Lung (tissue), 12 donors: ENCODE data around the gene COMMD9. TPM values are rescaled to one million over a fixed set of nuclear protein-coding genes. Genes with fewer than 3 reads are reported as not detected.

Experiments
- ATAC-seq: fragments of 200-7000 bp; cut with Tn5 transposase; one replicate; pipeline ENCODE4 v1.9.1; 2020; ENCODE audit warnings: moderate number of reproducible peaks; ENCODE audit not compliant: insufficient read depth, low FRiP score
- DNase-seq, 3 donors: peaks; one replicate each; pipeline ENCODE4 v3.0.0-alpha.2; 2013 to 2017
- H3K27ac ChIP-seq, 2 donors: one replicate each; pipeline ENCODE4 v1.5.1; 2013; ENCODE audit warnings: mild to moderate bottlenecking in 2 of 2, moderate library complexity in 2 of 2, control low read depth in 1 of 2, inconsistent platforms in 1 of 2, low read depth in 1 of 2, low read length in 1 of 2
- H3K27me3 ChIP-seq, 3 donors: one replicate each; pipeline ENCODE4 v1.5.1; 2013; ENCODE audit warnings: low read length in 2 of 3; ENCODE audit not compliant: control insufficient read depth in 3 of 3, insufficient read depth in 3 of 3
- H3K36me3 ChIP-seq, 4 donors: one replicate each; pipeline ENCODE4 v1.5.1; 2013; ENCODE audit warnings: low read length in 4 of 4, mild to moderate bottlenecking in 1 of 4, moderate library complexity in 1 of 4; ENCODE audit not compliant: control insufficient read depth in 4 of 4, insufficient read depth in 4 of 4
- H3K4me1 ChIP-seq, 5 donors: one replicate each; pipeline ENCODE4 v1.5.1; 2013; ENCODE audit warnings: low read length in 5 of 5, mild to moderate bottlenecking in 2 of 5, moderate library complexity in 1 of 5; ENCODE audit not compliant: control insufficient read depth in 5 of 5, insufficient read depth in 5 of 5
- H3K4me3 ChIP-seq: one replicate; pipeline ENCODE4 v1.5.1; 2013; ENCODE audit warnings: mild to moderate bottlenecking, control low read depth, moderate library complexity
- H3K9ac ChIP-seq, 2 donors: one replicate each; pipeline ENCODE4 v1.5.1; 2013; ENCODE audit warnings: low read length in 2 of 2, control low read depth in 1 of 2; ENCODE audit not compliant: insufficient read depth in 1 of 2
- H3K9me3 ChIP-seq, 4 donors: one replicate each; pipeline ENCODE4 v1.5.1; 2013; ENCODE audit warnings: low read length in 3 of 4, mild to moderate bottlenecking in 1 of 4, moderate library complexity in 1 of 4; ENCODE audit not compliant: control insufficient read depth in 4 of 4, insufficient read depth in 3 of 4
- CTCF ChIP-seq: IDR thresholded peaks from 2 replicates; pipeline ENCODE4 v1.5.1; 2012; ENCODE audit warnings: mild to moderate bottlenecking; ENCODE audit errors: control extremely low read depth, extremely low read depth
- WGBS, 2 donors: extraction: QIAGEN DNeasy Blood & Tissue Kit; methylation state at CpG; one replicate each; pipeline ENCODE4 v1.1.7; 2013; 5-methylcytosine and 5-hydroxymethylcytosine counted together
- polyA plus RNA-seq, 2 donors: library from polyadenylated mRNA; stranded (reverse); fragments of 200-250 nt; gene quantifications; one replicate each; pipeline ENCODE4 v1.2.1, GENCODE V29; 2013
- total RNA-seq, 2 donors: library from RNA; depleted of rRNA in 1 of 2; stranded (reverse); fragments of >200 nt in 1 of 2; gene quantifications; one replicate each; pipeline ENCODE4 v1.2.1, GENCODE V29; 2014 to 2021
- donor health status: control.
- donor health status: control.
- donor health status: Bipolar disorder and iron deficiency.
- donor health status: healthy.
- donor health status: DM: yes; HTN: yes; CAD: no.

The COMMD9 gene
- total and polyA plus RNA-seq, 4 donors: 41.8 to 66.8 (median 44.6) TPM

- DNase-seq (no peak), ATAC-seq (no peak)
- Histone ChIP-seq H3K9ac (no peak overlapping the region), H3K4me1 (no peaks in the 10 kb centered on the region), H3K27me3 (no peaks in the 10 kb centered on the region), H3K9me3 (peaks cover 0 to 3% (median 1%) of the 10 kb centered on the region in 4 donors), H3K27ac (no peak overlapping the region), H3K4me3 (no peak overlapping the region), H3K36me3 (peaks cover 11 to 21% (median 13%) of the 10 kb centered on the region in 4 donors)
- 64 to 66% methylated on average over 8 of the region's 8 CpGs for WGBS, 2 donors
- TF ChIP-seq CTCF: no peak
Observed at GRCh38 chr11:36268337-36268985, 20.8 kb downstream of the COMMD9 start.

- Histone ChIP-seq H3K4me1 (no peaks in the 10 kb centered on the region), H3K9me3 (no peaks in the 10 kb centered on the region), H3K27me3 (no peaks in the 10 kb centered on the region), H3K9ac (no peak overlapping the region), H3K36me3 (peaks cover 0 to 8% (median 5%) of the 10 kb centered on the region in 4 donors), H3K4me3 (no peak overlapping the region), H3K27ac (no peak overlapping the region)
- TF ChIP-seq CTCF: no peak
- no peak for ATAC-seq
- no peak for DNase-seq
- 62 to 72% methylated on average over 5 of the region's 5 CpGs for WGBS, 2 donors
Observed at GRCh38 chr11:36266767-36267166, 22.5 kb downstream of the COMMD9 start.

- no peaks in the 10 kb centered on the region for H3K9me3 ChIP-seq
- H3K36me3 ChIP-seq: peaks cover 0 to 5% (median 2%) of the 10 kb centered on the region in 4 donors
- no peaks in the 10 kb centered on the region for H3K27me3 ChIP-seq
- H3K4me3 ChIP-seq: no peak overlapping the region
- ATAC-seq (peak; percentile 67), DNase-seq (peak; percentile 61 to 69 (median 65))
- TF ChIP-seq CTCF: peak; percentile 74
- no peak overlapping the region for H3K9ac ChIP-seq
- no peaks in the 10 kb centered on the region for H3K4me1 ChIP-seq
- 35 to 36% methylated on average over 13 of the region's 13 CpGs for WGBS, 2 donors
- H3K27ac ChIP-seq: no peak overlapping the region
Observed at GRCh38 chr11:36265793-36266628, 23.2 kb downstream of the COMMD9 start.
